ENCODE data around the gene TEX14.
A peak's percentile ranks its signal among the peaks of the same experiment; 100 is the strongest.
"Not testable (repeated sequence)": the region's sequence is repeated elsewhere in the genome, so short reads cannot be mapped to it uniquely, and the experiment has no call there.

TEX14 gene

GRCh38 chr17:58702708-58703107 lies 10.9 kb upstream of the TEX14 start:
- no peak for DNase-seq (ENCODE audit: low read depth in 1 of 2, low spot score in 1 of 2)
- in situ Hi-C loops (cut with HindIII; ENCODE audit: low pct_unique_long_range_greater_than_20kb, low sequenced_read_pairs) = no loop called here
- TF ChIP-seq JUND (IDR thresholded peaks at IDR 0.05; ENCODE audit: low read depth) = no peak

GRCh38 chr17:58702045-58702476 lies 10.2 kb upstream of the TEX14 start:
- DNase-seq (ENCODE audit: low read depth in 1 of 2, low spot score in 1 of 2) = no peak
- in situ Hi-C loops (cut with HindIII; ENCODE audit: low pct_unique_long_range_greater_than_20kb, low sequenced_read_pairs) = no loop called here
- no peak for TF ChIP-seq JUND (IDR thresholded peaks at IDR 0.05; ENCODE audit: low read depth)

GRCh38 chr17:58699771-58700170 lies 7.9 kb upstream of the TEX14 start:
- no peak for DNase-seq (ENCODE audit: low read depth in 1 of 2, low spot score in 1 of 2)
- TF ChIP-seq JUND (IDR thresholded peaks at IDR 0.05; ENCODE audit: low read depth) = no peak
- in situ Hi-C loops (cut with HindIII; ENCODE audit: low pct_unique_long_range_greater_than_20kb, low sequenced_read_pairs) = no loop called here

GRCh38 chr17:58694826-58695225 lies 3.0 kb upstream of the TEX14 start:
- in situ Hi-C loops (cut with HindIII; ENCODE audit: low pct_unique_long_range_greater_than_20kb, low sequenced_read_pairs) = no loop called here
- TF ChIP-seq JUND (IDR thresholded peaks at IDR 0.05; ENCODE audit: low read depth) = no peak
- no peak for DNase-seq (ENCODE audit: low read depth in 1 of 2, low spot score in 1 of 2)

GRCh38 chr17:58694302-58694701 lies 2.5 kb upstream of the TEX14 start:
- no peak for TF ChIP-seq JUND (IDR thresholded peaks at IDR 0.05; ENCODE audit: low read depth)
- no peak for DNase-seq (ENCODE audit: low read depth in 1 of 2, low spot score in 1 of 2)
- in situ Hi-C loops (cut with HindIII; ENCODE audit: low pct_unique_long_range_greater_than_20kb, low sequenced_read_pairs) = no loop called here

- in situ Hi-C loops (cut with HindIII; ENCODE audit: low pct_unique_long_range_greater_than_20kb, low sequenced_read_pairs) = no loop called here
- TF ChIP-seq JUND (IDR thresholded peaks at IDR 0.05; ENCODE audit: low read depth) = no peak
- no peak for DNase-seq (ENCODE audit: low read depth in 1 of 2, low spot score in 1 of 2)
These were observed 1.9 kb upstream of the TEX14 start for GRCh38 chr17:58693751-58694150.

GRCh38 chr17:58693208-58693607 lies 1.4 kb upstream of the TEX14 start:
- no peak for DNase-seq (ENCODE audit: low read depth in 1 of 2, low spot score in 1 of 2)
- in situ Hi-C loops (cut with HindIII; ENCODE audit: low pct_unique_long_range_greater_than_20kb, low sequenced_read_pairs) = no loop called here
- TF ChIP-seq JUND (IDR thresholded peaks at IDR 0.05; ENCODE audit: low read depth) = no peak

GRCh38 chr17:58692239-58693055 lies 602 bp upstream of the TEX14 start, which contains the start of gene RAD51C:
RAD51C (plus strand) TSS chr17:58692602; CDS start chr17:58692644, 42 bp downstream.
- in situ Hi-C loops (cut with HindIII; ENCODE audit: low pct_unique_long_range_greater_than_20kb, low sequenced_read_pairs) = no loop called here

GRCh38 chr17:58690033-58690432 lies 1.8 kb downstream of the TEX14 start:
- in situ Hi-C loops (cut with HindIII; ENCODE audit: low pct_unique_long_range_greater_than_20kb, low sequenced_read_pairs); DNase-seq (ENCODE audit: low read depth in 1 of 2, low spot score in 1 of 2): not testable (repeated sequence)

More at GRCh38 chr17:58692239-58693055, 602 bp upstream of the TEX14 start, which contains the start of gene RAD51C:
- DNase-seq (ENCODE audit: low read depth in 1 of 2, low spot score in 1 of 2) = peak; percentile 85 to 95
- TF ChIP-seq JUND (IDR thresholded peaks at IDR 0.05; ENCODE audit: low read depth) = no peak

GRCh38 chr17:58688521-58688920 lies 3.3 kb downstream of the TEX14 start:
- TF ChIP-seq JUND (IDR thresholded peaks at IDR 0.05; ENCODE audit: low read depth) = no peak
- DNase-seq (ENCODE audit: low read depth in 1 of 2, low spot score in 1 of 2) = no peak
- in situ Hi-C loops (cut with HindIII; ENCODE audit: low pct_unique_long_range_greater_than_20kb, low sequenced_read_pairs) = no loop called here

- in situ Hi-C loops (cut with HindIII; ENCODE audit: low pct_unique_long_range_greater_than_20kb, low sequenced_read_pairs) = no loop called here
- TF ChIP-seq JUND (IDR thresholded peaks at IDR 0.05; ENCODE audit: low read depth) = no peak
- peak in 1 of 2 experiments; percentile 31 for DNase-seq (ENCODE audit: low read depth in 1 of 2, low spot score in 1 of 2)
These were observed 4.9 kb downstream of the TEX14 start for GRCh38 chr17:58686980-58687379.

- DNase-seq (ENCODE audit: low read depth in 1 of 2, low spot score in 1 of 2); in situ Hi-C loops (cut with HindIII; ENCODE audit: low pct_unique_long_range_greater_than_20kb, low sequenced_read_pairs): not testable (repeated sequence)
These were observed 7.4 kb downstream of the TEX14 start for GRCh38 chr17:58684462-58684861.

GRCh38 chr17:58684003-58684402 lies 7.8 kb downstream of the TEX14 start:
- in situ Hi-C loops (cut with HindIII; ENCODE audit: low pct_unique_long_range_greater_than_20kb, low sequenced_read_pairs) = no loop called here
- no peak for DNase-seq (ENCODE audit: low read depth in 1 of 2, low spot score in 1 of 2)
- no peak for TF ChIP-seq JUND (IDR thresholded peaks at IDR 0.05; ENCODE audit: low read depth)

GRCh38 chr17:58680038-58680369 lies 11.8 kb downstream of the TEX14 start:
- no peak for TF ChIP-seq JUND (IDR thresholded peaks at IDR 0.05; ENCODE audit: low read depth)
- DNase-seq (ENCODE audit: low read depth in 1 of 2, low spot score in 1 of 2) = no peak
- in situ Hi-C loops (cut with HindIII; ENCODE audit: low pct_unique_long_range_greater_than_20kb, low sequenced_read_pairs) = no loop called here

Data from T47D (cell line).